ENCODE results near the gene CD47.

Gene CD47

DNA sequence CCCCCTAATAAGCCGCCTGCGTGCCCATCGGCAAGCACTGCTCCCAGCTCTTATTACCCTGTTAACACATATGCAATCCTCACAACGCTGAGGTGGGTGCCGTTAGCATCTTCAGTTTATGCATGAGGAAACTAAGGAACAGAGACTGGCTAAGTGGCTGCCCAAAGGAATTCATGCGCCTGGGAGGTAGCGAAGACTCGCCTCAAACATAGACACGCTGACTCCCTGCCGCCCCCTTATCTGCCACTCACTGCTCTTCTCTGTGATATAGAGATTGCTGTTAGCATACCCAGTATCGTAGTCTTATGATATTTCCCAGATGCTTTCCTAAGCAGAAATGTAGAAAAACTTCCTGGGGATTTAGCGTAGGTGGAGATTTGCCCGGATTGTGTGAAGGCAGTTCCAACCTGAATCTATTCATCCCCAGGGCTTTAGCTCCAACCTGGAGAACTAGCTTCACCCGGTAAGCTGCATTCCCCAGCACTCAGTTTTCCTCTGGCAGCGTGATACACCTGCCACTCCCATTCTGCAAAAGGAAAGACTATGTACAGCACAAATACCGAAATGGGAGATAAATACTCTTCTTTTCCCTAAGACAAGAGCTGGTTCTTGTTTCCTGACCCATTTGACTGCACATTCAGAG lies 23.7 kb upstream of the CD47 start:
- no peak for DNase-seq

DNA sequence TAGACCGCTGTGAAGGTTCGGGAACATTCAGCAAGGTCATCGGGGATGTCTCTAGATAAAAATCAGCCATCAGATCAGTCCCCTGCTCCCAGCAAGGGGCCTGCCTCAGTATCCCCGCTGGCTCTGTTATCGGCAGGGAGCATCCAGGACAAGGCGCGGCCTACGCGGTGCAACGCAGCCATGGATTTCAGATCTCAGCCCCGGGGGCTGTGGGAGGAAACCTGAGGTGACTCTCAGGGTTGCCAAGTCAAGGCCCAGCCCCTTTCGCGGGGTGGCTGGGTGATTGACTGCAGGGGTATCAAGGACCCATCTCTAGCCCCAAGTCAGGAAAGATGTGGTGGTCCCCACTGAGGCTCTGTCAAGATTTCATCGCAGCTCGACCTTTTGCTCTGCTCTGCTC lies 23.1 kb upstream of the CD47 start:
- no peak for DNase-seq

DNA sequence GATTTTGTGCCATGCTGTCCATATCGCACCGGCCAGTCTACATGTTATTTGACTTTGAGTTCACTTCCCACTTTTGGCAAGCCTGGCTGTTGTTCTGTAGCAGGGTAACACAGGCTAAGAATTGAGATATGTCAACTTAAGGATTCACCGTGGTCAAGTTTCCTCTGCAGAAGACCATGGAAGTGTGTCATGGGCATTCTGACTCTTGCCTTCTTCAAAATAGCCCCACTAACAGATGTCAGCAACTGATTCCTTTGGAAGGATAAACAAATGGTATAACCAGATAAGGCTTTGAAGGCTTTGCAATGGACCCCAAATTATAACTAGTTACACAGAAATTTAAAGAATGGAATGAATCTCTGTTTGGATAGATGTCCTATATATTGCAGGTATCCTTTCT lies 20.1 kb upstream of the CD47 start:
- no peak for DNase-seq

DNA sequence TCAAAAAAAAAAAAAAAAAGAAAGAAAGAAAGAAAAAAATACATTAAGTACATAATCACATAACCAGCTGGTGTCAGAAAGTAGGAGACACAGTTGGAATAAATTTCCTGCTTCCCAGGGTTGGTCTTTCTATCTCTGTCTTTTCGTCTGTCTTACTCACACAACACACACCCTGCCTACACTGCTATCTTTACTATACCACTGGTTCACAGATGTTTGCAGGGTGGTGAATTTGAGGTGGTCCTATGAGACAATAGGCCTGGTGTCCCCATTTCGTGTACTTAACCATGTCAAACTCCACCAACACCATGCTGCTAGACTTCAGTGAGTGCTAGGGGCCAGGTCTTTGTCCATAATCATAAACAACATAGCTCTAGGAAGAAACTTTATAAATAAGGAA lies 17.6 kb upstream of the CD47 start:
- DNase-seq, result no peak

DNA sequence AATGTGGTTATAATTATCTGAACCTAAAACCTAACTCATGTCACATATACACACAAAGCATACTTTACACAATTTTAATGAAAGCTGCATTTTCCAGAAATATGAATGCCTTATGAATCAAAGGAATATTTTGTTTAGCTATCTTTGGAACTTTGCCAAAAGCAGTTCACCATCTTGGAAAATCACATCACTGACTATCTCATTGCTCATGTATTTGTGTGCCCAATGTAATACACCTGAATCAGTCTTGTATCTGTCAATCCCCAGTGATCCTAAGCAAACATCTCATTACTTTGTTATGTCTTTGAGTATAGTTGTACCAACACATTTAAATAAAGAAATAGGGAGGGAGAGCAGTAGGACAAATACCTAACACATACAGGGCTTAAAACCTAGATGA lies 15.6 kb upstream of the CD47 start:
- DNase-seq, result no peak

DNA sequence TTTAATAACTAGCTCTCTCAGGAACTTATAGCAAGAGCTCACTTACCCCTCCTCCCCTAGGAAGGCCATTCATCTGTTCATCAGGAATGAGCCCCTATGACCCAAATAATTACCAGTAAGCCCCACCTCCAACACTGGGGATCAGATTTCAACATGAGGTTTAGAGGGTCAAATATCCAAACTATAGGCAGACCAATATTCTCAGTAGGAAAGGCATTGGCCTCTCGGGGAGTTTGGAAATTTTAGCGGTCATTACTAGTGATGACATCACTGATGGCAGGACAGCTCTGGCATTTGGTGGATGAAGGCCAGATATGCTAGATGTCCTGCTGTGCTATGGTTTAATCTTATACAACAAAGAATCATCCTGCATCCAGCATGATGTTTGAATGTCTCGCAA lies 15.2 kb upstream of the CD47 start:
- DNase-seq, result no peak

DNA sequence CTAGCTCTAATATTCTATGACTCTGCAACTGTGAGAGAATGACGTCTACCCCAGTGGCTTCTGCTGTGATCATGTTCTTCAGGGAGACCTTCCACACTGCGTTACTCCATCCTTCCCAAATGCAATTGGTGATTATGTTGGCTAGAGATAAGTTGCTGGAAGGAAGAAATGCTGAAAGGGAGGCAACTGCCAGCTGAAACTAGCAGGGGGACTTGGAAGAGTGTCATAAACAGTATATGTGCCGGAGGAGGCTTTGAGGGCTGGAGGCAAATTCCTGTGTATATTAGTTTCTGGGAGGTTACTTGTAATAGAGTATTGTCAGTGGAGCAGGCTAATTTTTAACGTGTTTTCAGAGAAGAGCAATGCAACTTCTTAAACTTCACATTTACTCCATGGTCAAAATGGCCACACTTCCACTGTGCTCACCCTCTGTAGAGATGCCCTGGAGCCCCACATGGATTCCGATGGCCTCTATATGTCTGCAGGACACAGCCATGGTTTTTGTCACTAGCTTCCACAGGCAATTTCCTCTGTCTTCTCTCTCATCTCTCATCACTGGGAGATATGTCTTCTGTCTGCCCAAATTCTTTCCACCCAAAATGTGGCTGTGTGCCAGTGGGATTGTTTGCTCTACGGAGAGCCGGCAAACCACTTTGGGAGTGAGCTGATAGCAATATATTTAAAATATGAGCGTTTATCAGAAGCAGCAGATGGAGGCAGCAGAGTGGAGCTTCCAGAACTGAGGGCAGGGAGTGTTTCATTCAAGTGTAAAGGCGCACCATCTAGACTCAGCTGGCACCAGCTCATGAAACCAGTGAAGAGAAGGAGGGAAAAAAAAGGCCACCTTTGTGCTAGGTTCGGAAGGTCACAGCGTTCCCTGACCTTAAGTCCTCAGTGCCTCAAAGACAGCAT lies 13.3 kb upstream of the CD47 start:
- no peak for DNase-seq

DNA sequence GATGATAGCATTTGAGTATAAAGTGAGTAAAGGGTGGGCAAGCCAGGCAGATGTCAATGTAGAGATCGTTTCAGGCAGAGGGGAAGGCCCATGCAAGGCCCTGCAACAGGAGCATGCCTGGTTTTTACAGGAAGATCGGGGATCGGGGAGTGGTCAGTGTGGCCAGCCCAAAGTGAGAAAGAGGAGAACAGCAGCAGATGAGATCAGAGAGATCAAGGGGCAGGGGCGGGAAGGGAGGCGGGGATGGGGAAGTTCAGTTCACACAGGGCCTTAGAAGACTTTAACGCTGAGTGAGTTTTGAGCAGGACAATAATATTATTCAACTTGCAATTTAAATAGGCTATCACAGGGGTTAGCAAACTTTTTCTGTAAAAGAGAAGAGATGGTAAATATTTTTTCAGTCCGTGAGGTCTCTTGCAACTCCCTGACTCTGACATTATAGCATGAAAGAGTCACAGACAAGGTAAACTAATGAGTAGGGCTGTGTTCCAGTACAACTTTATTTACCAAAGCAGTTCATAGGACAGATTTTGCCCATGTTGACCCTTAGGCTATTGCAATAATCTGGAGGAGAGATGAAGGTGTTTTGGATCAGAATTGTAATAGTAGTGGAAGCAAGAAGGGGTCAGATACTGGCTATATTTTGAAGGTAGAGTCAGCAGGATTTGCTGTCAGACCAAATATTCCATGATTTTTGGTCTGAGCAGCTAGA lies 12.4 kb upstream of the CD47 start:
- no peak for DNase-seq

DNA sequence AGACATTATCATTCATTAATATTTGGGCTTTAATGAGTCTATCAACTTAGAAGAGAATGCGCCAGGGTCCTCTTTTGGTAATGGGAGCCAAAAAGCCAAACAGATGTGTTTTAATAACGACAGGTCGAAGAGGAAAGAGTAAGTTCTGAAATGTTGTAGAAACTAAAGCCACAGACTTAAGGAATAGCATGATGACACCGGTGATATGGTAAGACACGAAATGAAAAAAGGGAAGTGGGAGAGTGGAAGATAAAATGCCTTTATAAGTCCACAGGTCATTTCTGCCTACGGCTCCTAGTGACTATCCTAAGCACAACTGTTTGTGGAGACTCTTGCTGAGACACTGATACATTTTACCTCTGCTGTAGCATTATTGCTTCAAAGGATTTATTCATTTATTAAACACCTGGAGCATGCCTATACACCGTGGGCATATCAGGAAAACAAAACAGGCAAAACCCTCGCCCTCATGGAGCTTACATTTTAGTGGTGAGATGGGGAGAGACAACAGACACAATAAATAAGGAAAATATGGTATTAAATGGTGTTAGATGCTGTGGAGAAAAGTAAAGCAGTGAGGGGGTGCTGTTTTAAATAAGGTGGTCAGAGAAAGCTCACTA lies 11.7 kb upstream of the CD47 start:
- DNase-seq, result no peak

DNA sequence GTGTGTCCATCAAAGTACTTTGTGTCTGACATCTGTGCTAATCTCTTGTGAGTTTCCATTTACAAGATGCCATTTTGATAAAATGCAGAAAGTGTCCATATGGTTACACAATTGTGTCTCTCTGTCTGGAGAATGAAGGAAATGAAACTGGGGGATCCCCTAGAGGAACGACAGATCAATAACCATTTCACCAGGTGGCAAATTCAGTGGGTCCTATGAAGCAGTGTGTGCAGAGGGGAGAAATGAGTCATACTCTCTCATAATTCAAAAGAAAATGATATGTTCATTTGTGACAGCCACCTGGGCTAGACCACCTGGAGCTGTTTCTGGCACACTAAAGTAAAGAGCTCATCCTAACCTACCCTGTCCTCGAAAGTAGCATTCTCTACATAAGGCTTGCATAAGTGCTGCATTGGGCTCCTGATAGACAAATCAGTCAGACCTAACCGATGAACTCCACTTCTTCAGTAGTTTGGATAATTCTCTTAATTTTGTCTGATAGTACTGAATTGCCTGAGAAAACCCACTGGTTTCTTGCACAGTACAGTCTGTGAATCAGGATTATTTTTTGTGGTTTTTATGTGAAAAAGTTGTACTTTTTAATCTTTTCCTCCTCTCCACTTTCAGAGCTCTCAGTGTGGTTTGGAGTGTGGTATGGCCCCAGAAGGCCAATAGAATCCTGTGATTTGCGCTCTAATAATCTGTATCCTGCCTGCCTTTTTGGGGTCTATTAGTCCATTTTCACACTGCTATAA lies 10.3 kb upstream of the CD47 start:
- no peak for DNase-seq

DNA sequence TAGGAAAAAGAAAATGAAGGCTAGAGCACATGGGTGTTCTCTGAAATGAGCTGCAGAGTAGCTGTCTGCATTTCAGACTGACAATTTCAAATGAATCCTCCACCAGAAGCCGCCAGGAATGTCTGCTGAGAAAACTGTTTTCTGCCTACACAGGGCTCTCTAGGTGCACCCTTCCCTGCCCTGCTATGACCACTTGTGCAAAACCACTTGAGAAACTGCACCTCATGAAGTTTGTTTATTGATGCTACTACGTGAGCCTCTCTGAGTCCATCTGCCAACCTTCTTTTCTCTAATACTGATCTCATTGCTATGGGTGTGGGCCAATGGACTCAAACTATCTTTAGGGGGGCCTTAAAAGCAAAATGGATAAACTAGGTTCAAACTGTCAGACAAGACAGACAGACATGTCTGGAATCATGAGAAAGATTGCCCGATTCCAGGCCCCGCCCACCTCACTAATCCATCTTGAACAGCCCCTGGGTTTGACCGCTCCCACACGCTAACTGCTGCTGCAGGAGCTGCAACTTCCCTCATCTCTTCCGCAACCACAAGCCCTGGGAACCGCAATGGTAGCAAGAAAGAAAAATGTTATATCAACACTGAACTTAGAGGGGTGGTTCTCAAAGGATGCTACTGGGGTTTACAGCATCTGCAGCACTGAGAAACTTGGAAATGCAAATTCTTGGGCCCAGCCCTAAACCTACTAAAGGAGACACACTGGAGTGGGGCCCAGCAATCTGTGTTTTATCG lies 9.0 kb upstream of the CD47 start:
- no peak for DNase-seq

DNA sequence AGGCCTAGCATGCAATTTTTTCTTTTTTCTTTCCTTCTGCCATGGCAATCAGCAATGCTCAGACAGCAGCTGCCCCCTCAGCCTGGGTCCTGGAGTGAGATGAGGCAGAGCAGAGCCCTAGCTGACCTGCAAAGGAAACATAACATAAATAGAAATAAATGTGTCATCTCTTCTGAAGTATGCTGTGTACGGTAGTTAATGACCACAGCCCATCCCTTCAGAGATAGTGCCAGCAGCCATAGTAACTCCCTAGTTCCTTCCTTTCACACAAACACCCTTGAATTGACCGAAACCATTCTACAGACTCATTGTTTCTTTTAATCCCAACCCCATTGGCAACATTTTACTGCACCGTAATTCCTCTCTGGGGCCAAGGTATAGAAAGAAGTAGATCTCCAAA lies 8.4 kb upstream of the CD47 start:
- DNase-seq, result no peak

DNA sequence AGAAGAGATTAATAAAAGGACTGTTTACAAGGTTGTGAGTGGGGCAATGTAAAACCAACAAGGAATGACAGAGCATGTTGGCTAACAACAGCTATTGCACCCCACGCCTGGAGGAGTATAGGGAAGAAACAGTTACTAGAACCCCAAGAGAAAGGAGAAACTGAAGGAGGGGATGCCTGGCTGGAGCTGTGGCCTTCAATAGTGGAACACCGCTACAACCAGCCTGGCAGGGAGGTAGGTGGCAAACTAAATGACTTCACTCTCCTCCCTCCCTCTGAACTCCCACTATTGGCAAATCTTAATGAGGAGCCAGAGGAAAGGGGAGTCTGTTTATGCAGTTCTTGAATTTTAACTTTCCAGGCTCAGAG lies 7.2 kb upstream of the CD47 start:
- no peak for DNase-seq

DNA sequence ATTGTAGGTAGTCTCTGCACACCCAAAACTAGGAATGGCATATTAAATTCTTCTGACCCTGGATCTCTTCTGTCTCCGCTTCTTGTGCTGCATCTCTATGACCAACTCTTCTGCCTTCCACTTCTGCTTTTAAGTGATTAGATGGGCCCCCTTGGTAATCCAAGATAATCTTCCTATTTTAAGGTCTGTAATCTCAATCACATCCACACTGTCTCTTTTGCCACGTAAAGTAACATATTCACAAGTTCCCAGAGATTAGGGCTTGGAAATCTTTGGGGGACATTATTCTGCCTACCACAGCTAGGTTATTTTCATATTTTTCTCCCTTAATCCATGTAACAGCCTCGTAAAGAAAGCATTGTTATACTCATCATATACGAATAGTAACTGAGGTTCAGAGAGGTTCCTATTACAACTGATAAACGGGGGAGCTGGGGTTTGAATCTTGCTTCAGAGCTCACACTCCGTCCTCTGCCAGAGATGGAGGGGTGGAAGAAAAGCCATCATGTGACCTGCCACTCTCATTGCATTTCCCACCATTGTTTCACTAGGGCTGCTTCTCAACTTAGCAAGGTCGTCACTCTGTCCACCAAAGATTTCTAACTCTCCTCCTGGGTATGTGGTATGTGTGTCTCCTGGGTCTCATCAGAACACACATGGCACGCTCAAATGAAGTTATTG lies 6.6 kb upstream of the CD47 start:
- no peak for DNase-seq

DNA sequence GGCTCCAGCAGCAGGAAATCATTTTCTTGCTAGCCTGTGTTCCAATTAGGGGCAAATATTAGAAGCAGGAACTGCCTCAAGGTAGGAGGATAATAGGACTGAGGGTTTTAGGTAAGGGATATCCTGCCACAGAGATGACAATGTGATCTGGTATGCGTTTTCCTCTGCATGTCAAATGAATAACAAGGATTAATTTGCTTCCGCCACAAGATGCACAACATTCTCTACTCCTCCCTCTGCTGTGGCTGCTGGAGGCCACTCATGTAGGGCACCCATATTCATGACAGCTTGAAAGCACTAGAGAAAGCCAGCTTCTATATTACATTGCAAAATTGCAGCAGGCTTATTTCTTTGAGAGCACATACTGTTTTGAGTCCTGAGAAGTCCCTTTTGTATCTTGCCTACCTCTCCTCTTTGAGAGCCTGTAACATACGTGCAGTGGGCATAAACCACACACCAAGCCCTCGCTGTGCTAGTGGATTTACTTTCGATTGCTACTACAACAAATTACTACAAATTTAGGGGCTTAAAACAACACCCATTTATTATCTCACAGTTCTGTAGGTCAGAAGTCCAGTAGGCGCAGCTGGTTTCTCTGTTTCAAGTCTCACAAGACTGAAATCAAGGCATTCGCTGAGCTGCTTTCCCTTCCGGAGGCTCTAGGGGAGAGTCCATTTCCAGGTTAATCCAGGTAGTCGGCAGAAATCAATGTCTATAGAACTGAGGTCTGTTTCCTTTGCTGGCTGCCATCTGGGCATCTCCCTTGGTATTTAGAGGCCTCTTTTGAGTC lies 5.9 kb upstream of the CD47 start:
- no peak for DNase-seq

DNA sequence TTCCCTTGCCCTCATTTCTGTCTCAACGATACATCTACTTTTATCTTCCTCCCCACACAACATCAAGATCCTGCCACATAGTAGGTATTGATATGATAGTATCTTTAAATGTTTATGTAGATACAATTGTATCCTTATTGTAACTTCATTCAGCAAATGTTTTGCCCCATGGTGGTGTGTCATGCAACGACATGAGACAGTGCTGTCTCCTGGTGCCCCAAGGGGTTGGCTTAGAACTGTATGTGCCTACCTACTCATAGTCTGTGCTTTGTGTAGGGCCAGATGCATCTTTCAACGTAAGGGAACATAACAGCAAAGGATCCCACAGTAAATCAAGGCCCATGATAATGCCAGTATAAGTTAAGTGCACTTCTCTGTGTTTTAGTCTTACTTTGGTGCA lies 2.8 kb upstream of the CD47 start:
- no peak for DNase-seq

DNA sequence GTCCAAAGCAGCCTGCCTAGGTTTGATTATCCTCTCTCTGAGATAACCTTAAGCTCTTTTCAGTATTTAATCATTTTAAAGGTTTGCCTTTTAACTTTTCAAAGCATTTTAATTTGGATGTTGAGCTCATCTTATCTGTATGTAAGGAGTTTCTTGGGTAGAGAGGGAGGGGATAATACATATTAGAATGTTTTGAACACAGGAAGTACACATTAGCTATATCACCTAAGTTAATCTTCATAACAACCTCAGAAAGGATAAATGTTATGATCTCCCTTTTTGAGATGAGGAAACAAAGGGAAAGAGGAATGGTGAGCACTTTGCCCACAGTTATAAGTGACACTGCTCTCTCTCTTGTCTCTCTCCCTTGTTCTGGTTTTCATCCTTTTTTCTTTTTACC lies 2.2 kb upstream of the CD47 start:
- no peak for DNase-seq

DNA sequence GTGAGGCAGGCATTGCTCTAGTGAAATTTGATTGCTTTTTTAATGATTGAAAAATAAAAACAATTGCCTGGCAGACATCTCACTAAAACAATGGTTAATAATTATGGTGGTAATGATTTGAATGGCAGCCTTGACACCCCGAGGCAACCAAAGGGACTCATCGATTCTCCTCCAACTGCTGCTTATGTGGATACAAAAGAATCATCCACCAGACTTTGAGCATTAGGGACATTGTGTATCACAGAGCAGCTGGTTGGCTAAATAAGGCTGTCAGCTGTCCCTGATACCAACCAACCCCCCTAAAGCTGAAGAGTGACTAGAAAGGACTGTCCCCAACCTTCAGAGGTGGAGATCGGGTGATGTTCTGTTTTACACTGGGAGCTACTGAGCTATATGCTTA lies 1.7 kb upstream of the CD47 start:
- DNase-seq, result no peak

DNA sequence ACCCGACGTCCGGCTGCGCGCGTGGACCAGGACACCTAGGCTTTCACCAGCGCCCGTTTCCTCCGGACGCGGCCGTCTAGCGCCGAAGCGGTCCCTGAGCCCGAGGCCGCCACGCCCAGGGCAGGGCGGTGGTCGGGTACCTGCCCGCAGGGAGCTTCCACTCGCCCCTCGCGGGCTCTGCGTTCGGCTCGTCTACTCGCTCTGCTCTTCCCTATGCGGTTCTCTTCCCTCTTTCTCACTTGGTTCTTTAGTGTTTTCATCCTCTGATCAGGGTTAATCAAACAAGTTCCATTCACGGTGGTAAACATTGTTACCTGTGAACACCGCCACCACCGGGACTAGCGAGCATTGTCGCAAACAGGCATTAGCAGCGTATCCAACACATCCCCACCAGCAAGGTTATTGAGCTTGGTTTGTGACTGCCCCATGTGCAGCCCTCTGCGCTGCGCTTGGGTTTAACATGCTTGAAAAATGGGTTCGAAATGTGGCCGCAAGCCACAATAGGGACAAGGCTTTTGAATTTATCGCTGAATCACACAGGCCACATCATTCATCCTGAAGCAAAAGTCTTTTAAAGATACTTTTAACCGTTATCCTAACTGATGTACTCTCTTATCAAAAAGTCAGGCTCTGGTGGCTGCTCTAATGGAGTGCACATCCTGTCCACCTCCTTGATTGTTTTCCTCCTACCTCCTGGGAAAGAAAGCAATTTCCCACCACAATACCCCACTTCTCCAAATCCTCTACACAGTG lies 843 bp upstream of the CD47 start:
- DNase-seq, result no peak
